Measurements from ENCODE around the gene MOGAT1.

GRCh38 chr2:222751238-222751637 is 79.8 kb downstream of the MOGAT1 start:
- TF ChIP-seq ZNF274 (IDR thresholded peaks at IDR 0.05; ENCODE audit: low read depth, low read length) (no peak), YY1 (IDR thresholded peaks at IDR 0.05; ENCODE audit: insufficient read depth, insufficient read length) (no peak)

Measured in NT2/D1 (cell line).